Measurements from ENCODE around the gene AXIN2.

DNA sequence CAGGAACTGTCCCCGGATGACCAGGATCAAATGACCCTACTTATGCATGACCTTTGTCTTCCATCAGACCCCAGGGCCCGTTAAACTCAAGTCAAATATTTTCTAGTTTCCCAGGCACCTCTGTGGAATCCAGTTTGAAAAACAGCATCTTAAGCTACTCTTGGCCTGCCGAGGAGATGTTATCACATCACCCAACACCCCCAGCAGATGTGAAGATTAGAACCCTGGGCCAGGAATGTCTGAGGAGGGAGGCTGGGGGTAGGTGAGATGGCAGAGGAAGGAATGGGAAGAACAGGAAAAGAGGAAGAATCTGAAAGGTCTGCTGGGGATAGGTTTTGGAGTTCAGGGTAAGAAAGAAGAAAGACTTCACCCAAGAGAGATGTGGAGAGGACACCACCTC is 79.2 kb downstream of the AXIN2 start:
- no peak for TF ChIP-seq CTCF (IDR thresholded peaks at IDR 0.05)
- no peak for TF ChIP-seq POLR2A (IDR thresholded peaks at IDR 0.05)

All from thyroid gland (tissue), 4 donors.